ENCODE data around the gene CDK8. TPM values are rescaled to one million over a fixed set of nuclear protein-coding genes. Genes with fewer than 3 reads are reported as not detected.

Gene CDK8
- total and polyA plus RNA-seq, 10 of the 15 experiments (the other 5 are each of a cell fraction or from before 2014, with no cell fraction given) = 8.6 to 23.5 (median 12.5) TPM

- no peak for TF ChIP-seq PRDM15 (CRISPR knock-in tag; IDR thresholded peaks at IDR 0.05)
- TF ChIP-seq FOS (IDR thresholded peaks at IDR 0.05; ENCODE audit: borderline replicate concordance, extremely low read depth, insufficient read length) = no peak
- no peak for TF ChIP-seq EGR1 (IDR thresholded peaks at IDR 0.05; ENCODE audit: borderline replicate concordance in 1 of 2, low read depth in 2 of 2, low read length in 2 of 2)
- TF ChIP-seq NFXL1 (IDR thresholded peaks at IDR 0.05; ENCODE audit: borderline replicate concordance) = no peak
- no peak for TF ChIP-seq GABPA (IDR thresholded peaks at IDR 0.05; ENCODE audit: low read depth)
- no peak for TF ChIP-seq RELA (IDR thresholded peaks at IDR 0.05; ENCODE audit: borderline replicate concordance, partially characterized antibody)
- no peak for TF ChIP-seq STAT1 (conservative IDR thresholded peaks at IDR 0.05)
- no peak for TF ChIP-seq JUND (IDR thresholded peaks at IDR 0.05; ENCODE audit: low read depth, low read length)
- TF ChIP-seq PKNOX1 (IDR thresholded peaks at IDR 0.05) = no peak
Measured at GRCh38 chr13:26335158-26335557, 81.2 kb downstream of the CDK8 start (continued).

Data from GM12878 (cell line).